Epithelial cell of proximal tubule (primary cell): ENCODE results near the gene LGI2. TPM values are rescaled to one million over a fixed set of nuclear protein-coding genes. Genes with fewer than 3 reads are reported as not detected.

ENCODE experiments used
- DNase-seq: peaks from one replicate; pipeline ENCODE4 v3.0.0-alpha.2; 2011; ENCODE audit warnings: low read depth
- H3K4me3 ChIP-seq: 2 replicates; pipeline ENCODE4 v1.5.1; 2011; ENCODE audit warnings: low read depth, mild to moderate bottlenecking, low read length
- total RNA-seq: library from RNA; depleted of rRNA; stranded (reverse); fragments of >200 nt; gene quantifications from 2 replicates; pipeline ENCODE4 v1.2.3, GENCODE V29; 2015
- TF ChIP-seq, protein P1 (sequence below): conservative IDR thresholded peaks from 2 replicates; pipeline ENCODE4 v1.5.1; 2012; ENCODE audit warnings: low read depth, mild to moderate bottlenecking, low read length

LGI2 gene
- total RNA-seq, 1 donor from 2014 or later = 2.5 TPM

- H3K4me3 ChIP-seq = no peak overlapping the region
- TF ChIP-seq, protein P1, sequence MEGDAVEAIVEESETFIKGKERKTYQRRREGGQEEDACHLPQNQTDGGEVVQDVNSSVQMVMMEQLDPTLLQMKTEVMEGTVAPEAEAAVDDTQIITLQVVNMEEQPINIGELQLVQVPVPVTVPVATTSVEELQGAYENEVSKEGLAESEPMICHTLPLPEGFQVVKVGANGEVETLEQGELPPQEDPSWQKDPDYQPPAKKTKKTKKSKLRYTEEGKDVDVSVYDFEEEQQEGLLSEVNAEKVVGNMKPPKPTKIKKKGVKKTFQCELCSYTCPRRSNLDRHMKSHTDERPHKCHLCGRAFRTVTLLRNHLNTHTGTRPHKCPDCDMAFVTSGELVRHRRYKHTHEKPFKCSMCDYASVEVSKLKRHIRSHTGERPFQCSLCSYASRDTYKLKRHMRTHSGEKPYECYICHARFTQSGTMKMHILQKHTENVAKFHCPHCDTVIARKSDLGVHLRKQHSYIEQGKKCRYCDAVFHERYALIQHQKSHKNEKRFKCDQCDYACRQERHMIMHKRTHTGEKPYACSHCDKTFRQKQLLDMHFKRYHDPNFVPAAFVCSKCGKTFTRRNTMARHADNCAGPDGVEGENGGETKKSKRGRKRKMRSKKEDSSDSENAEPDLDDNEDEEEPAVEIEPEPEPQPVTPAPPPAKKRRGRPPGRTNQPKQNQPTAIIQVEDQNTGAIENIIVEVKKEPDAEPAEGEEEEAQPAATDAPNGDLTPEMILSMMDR = no peak
- no peak for DNase-seq
These were observed 60.6 kb downstream of the LGI2 start for GRCh38 chr4:24970191-24970590.

DNA sequence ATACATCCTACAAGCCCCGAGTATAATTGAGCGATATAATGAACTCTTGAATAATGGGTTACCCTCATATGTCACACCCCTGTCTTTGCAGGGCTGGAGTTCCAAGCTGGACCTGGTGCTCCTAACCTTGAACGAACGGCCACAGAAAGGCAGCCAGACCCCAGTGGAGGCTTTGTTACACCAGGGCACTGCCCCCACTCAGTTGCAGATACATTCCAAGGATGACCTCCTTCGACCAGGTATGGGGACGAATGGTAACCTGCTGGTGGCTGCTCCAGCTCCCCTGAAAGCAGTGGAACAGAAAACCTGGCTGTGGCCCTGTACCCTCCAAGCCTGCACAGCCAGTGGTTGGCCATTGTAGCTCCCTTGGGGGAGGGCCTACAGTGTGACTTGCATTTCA lies 61.3 kb downstream of the LGI2 start:
- DNase-seq = no peak

DNA sequence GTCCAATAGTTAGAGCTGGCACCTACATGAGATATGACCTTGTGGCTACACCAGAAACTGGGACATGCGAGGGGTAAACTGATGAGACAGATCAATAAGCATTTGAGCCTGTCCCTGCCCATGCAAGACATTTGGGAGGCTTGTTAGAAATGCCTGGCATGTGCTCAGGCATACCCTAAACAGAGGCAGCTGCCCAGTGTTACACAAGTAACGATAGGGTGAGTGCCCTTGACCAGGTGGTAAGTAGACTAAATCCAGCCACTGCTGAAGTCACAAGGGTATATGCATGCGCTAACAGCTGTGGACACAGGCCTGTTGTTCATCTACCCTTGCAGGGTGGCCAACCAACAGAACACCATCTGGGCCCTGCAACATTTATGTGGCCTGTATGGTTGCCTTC lies 61.8 kb downstream of the LGI2 start:
- DNase-seq = no peak
- TF ChIP-seq, protein P1 = no peak
- H3K4me3 ChIP-seq = no peak overlapping the region

More for the DNA sequence above, 61.3 kb downstream of the LGI2 start:
- TF ChIP-seq, protein P1 = no peak
- no peak overlapping the region for H3K4me3 ChIP-seq

DNA sequence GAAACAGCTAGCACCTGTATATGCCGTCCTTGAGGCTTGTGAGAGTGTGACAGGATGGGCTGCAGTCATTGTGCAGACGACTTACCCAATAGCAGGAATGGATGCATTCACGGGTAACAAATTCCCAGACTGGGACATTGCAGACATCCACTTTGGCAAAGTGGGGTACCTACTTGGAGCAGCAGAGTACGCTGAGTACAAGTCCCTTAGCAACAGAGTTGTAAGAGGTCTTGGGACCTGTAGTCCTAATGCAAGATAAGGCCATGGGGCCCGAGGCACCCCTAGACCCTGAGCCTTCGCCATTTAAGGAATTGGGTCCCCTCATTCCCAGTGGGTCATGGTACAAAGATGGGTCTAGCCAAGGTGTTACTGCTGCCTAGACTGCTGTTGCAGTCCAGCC lies 62.5 kb downstream of the LGI2 start:
- no peak overlapping the region for H3K4me3 ChIP-seq
- TF ChIP-seq, protein P1 = no peak
- no peak for DNase-seq

DNA sequence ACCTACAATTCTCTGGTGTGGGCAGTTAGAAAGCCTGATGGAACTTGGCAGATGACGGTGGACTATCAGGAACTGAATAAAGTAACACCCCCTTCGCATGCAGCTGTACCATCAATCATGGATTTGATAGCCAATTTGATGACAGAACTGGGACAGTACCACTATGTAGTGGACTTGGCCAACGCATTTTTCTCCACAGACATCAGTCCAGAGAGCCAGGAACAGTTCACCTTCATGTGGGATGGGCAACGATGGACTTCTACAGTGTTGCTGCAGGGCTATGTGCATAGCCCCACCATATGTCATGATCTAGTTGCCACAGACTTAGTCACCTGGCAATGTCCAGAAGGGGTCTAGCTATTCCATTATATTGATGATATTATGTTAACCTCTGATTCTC lies 63.4 kb downstream of the LGI2 start:
- TF ChIP-seq, protein P1 = no peak

DNA sequence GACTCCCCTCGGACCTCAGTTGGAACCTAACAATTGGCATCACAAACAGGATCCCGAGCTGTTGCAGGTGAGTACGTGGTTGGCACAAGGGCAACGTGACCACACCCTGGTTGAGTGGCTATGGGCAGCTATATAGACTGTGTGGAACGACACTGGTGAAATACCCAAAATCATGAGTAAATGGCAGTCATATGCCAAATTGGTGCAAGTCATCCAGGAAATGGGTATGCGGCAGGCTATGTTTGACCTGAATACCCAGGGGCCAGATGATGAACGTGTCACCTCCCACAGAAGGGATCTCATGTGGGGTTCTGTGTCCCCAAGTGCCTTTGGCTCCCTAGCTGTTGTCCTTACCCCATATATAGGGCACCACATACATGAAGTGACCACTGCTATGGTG lies 64.7 kb downstream of the LGI2 start:
- DNase-seq = no peak
- TF ChIP-seq, protein P1 = no peak
- no peak overlapping the region for H3K4me3 ChIP-seq

More for the DNA sequence above, 63.4 kb downstream of the LGI2 start:
- no peak overlapping the region for H3K4me3 ChIP-seq
- DNase-seq = no peak

DNA sequence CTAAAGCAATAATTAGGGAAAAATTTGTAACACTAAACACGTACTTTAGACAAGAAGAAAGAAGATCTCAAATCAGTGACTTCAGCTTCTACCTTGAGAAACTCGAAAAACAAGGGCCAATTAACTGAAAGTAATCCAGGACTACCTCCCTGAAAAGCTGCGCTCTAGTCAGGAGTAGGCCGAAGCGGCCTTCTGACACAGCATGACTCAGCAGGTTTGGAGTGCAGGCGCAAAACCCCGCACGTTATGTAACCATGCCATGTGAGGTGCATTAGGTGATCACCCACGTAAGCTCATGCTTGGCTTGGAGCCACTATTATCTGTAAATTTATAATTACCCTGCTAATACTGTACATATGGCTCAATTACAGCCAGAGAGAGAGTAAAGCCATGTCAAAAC lies 65.1 kb downstream of the LGI2 start:
- TF ChIP-seq, protein P1 = no peak
- H3K4me3 ChIP-seq = no peak overlapping the region
- no peak for DNase-seq
